Measurements from ENCODE around the gene AFF4. TPM values are rescaled to one million over a fixed set of nuclear protein-coding genes. Genes with fewer than 3 reads are reported as not detected.

The AFF4 gene
- total RNA-seq, 1 experiment from 2014 or later: 38.6 TPM

- Histone ChIP-seq H3K4me2 (ENCODE audit: low read length) (no peak overlapping the region), H3K27ac (ENCODE audit: low read depth, low read length) (no peak overlapping the region), H4K20me1 (ENCODE audit: insufficient read depth) (no peaks in the 10 kb centered on the region), H3K4me1 (ENCODE audit: control insufficient read depth in 1 of 2, insufficient read depth in 2 of 2, low read length in 2 of 2) (no peaks in the 10 kb centered on the region), H3K9me3 (ENCODE audit: control insufficient read depth in 1 of 2, insufficient read depth in 1 of 2, low read depth in 1 of 2, low read length in 2 of 2) (no peaks in the 10 kb centered on the region), H3K4me3 (replicated peaks in 1 of 2; ENCODE audit: low read depth in 1 of 2, low read length in 2 of 2) (no peak overlapping the region), H3K27me3 (ENCODE audit: insufficient read depth, low read length) (no peaks in the 10 kb centered on the region), H3K9me2 (ENCODE audit: insufficient read depth) (no peaks in the 10 kb centered on the region), H2AFZ (ENCODE audit: low read depth, low read length, poor library complexity, severe bottlenecking) (no peak overlapping the region), H3K79me2 (ENCODE audit: insufficient read depth, low read length) (no peaks in the 10 kb centered on the region), H3K36me3 (ENCODE audit: control insufficient read depth in 1 of 2, insufficient read depth in 2 of 2, low read length in 2 of 2) (peaks cover 12 to 23% of the 10 kb centered on the region in 2 experiments; a peak in 3 of 4 replicates), H3K9ac (ENCODE audit: low read length) (no peak overlapping the region)
- intact Hi-C loops (cut with micrococcal nuclease): no loop called here
- ChIA-PET RAD21 (ENCODE audit: low non-redundant PET in 1 of 2, low total read pairs in 2 of 2, uncharacterized antibody in 2 of 2, unreplicated experiment in 2 of 2) (no interaction called here), POLR2A (no interaction called here), CTCF (no interaction called here)
- no TSS peak for BruUV-seq (replicated peaks)
- no peak for ATAC-seq
- no peak for DNase-seq (ENCODE audit: low read depth, low spot score)
- no peak for TF ChIP-seq MAX (IDR thresholded peaks at IDR 0.05)
- TF ChIP-seq REST (IDR thresholded peaks at IDR 0.05; ENCODE audit: low read depth): no peak
- TF ChIP-seq EZH2phosphoT487 (IDR thresholded peaks at IDR 0.05; ENCODE audit: borderline replicate concordance): no peak
- no peak for TF ChIP-seq EZH2 (IDR thresholded peaks at IDR 0.05)
- no peak for TF ChIP-seq SP1 (IDR thresholded peaks at IDR 0.05; ENCODE audit: low read depth)
- no peak for TF ChIP-seq SIN3A (IDR thresholded peaks at IDR 0.05; ENCODE audit: low read depth)
- no peak for TF ChIP-seq CEBPB (IDR thresholded peaks at IDR 0.05; ENCODE audit: low read depth)
- no peak for TF ChIP-seq ZBTB33 (IDR thresholded peaks at IDR 0.05; ENCODE audit: extremely low read depth, insufficient replicate concordance, low read length)
- no peak for TF ChIP-seq ZNF274 (IDR thresholded peaks at IDR 0.05; ENCODE audit: low read depth, low read length)
- no peak for TF ChIP-seq RAD21 (IDR thresholded peaks at IDR 0.05; ENCODE audit: low read depth)
- TF ChIP-seq POLR2AphosphoS5 (IDR thresholded peaks at IDR 0.05; ENCODE audit: low read depth, low read length): no peak
- TF ChIP-seq CTCF (IDR thresholded peaks at IDR 0.05 in 2 of 3, conservative IDR thresholded peaks at IDR 0.05 in 1 of 3; ENCODE audit: borderline replicate concordance in 1 of 3, insufficient read depth in 1 of 3, low read depth in 2 of 3, low read length in 2 of 3): no peak
- TF ChIP-seq ZFX (IDR thresholded peaks at IDR 0.05): no peak
- TF ChIP-seq ELF1 (IDR thresholded peaks at IDR 0.05; ENCODE audit: borderline replicate concordance, low read depth): no peak
- no peak for TF ChIP-seq EGR1 (IDR thresholded peaks at IDR 0.05; ENCODE audit: low read depth)
- no peak for TF ChIP-seq JUND (IDR thresholded peaks at IDR 0.05)
- TF ChIP-seq CBX3 (IDR thresholded peaks at IDR 0.05; ENCODE audit: low read depth): no peak
- TF ChIP-seq SRF (IDR thresholded peaks at IDR 0.05; ENCODE audit: low read depth): no peak
- TF ChIP-seq YY1 (IDR thresholded peaks at IDR 0.05; ENCODE audit: extremely low read depth, insufficient replicate concordance, low read depth, low read length): no peak
Measured at GRCh38 chr5:132876020-132876759, 87.2 kb downstream of the AFF4 start.
